Measurements from ENCODE around the gene PIK3R5.

PIK3R5 gene

GRCh38 chr17:8912084-8912981, 53.2 kb downstream of the PIK3R5 start:
- no peak overlapping the region for H2AFZ ChIP-seq (ENCODE audit: low read depth, low read length, severe bottlenecking)
- H3K79me2 ChIP-seq (ENCODE audit: insufficient read depth, low read length), result no peaks in the 10 kb centered on the region
- H3K4me2 ChIP-seq (ENCODE audit: low read depth, low read length, poor library complexity, severe bottlenecking), result no peak overlapping the region
- H4K20me1 ChIP-seq (ENCODE audit: low read depth, low read length), result no peaks in the 10 kb centered on the region
- no peak overlapping the region for H3K9ac ChIP-seq (ENCODE audit: low read length)
- H3K27me3 ChIP-seq (ENCODE audit: low read length), result no peaks in the 10 kb centered on the region
- H3K9me2 ChIP-seq (replicated peaks; ENCODE audit: insufficient read depth, low read length), result no peaks in the 10 kb centered on the region
- H3K4me3 ChIP-seq (ENCODE audit: insufficient read depth, low read length, poor library complexity, severe bottlenecking), result no peak overlapping the region
- H3F3A ChIP-seq (ENCODE audit: insufficient read depth), result no peaks in the 10 kb centered on the region
- no peaks in the 10 kb centered on the region for H3K9me3 ChIP-seq (ENCODE audit: insufficient read depth, low read length)
- no peaks in the 10 kb centered on the region for H3K36me3 ChIP-seq (ENCODE audit: low read length)
- TF ChIP-seq CTCF (IDR thresholded peaks at IDR 0.05; ENCODE audit: insufficient read depth, low read length, poor library complexity, severe bottlenecking), result no peak
- TF ChIP-seq EZH2phosphoT487 (conservative IDR thresholded peaks at IDR 0.05; ENCODE audit: low read length), result no peak
- H3K27ac ChIP-seq (ENCODE audit: low read depth, low read length), result no peak overlapping the region

- Histone ChIP-seq H3K27me3 (ENCODE audit: low read length) (no peaks in the 10 kb centered on the region), H3F3A (ENCODE audit: insufficient read depth) (no peaks in the 10 kb centered on the region), H3K4me3 (ENCODE audit: insufficient read depth, low read length, poor library complexity, severe bottlenecking) (no peak overlapping the region), H3K9me3 (ENCODE audit: insufficient read depth, low read length) (no peaks in the 10 kb centered on the region), H4K20me1 (ENCODE audit: low read depth, low read length) (no peaks in the 10 kb centered on the region), H3K9me2 (replicated peaks; ENCODE audit: insufficient read depth, low read length) (no peaks in the 10 kb centered on the region), H3K36me3 (ENCODE audit: low read length) (no peaks in the 10 kb centered on the region), H3K79me2 (ENCODE audit: insufficient read depth, low read length) (no peaks in the 10 kb centered on the region), H3K27ac (ENCODE audit: low read depth, low read length) (no peak overlapping the region), H3K9ac (ENCODE audit: low read length) (no peak overlapping the region), H3K4me2 (ENCODE audit: low read depth, low read length, poor library complexity, severe bottlenecking) (no peak overlapping the region), H2AFZ (ENCODE audit: low read depth, low read length, severe bottlenecking) (no peak overlapping the region)
- TF ChIP-seq CTCF (IDR thresholded peaks at IDR 0.05; ENCODE audit: insufficient read depth, low read length, poor library complexity, severe bottlenecking) (no peak), EZH2phosphoT487 (conservative IDR thresholded peaks at IDR 0.05; ENCODE audit: low read length) (no peak)
Measured at GRCh38 chr17:8910969-8911604, 54.4 kb downstream of the PIK3R5 start.

- Histone ChIP-seq H3K9me2 (replicated peaks; ENCODE audit: insufficient read depth, low read length) (no peaks in the 10 kb centered on the region), H3K9me3 (ENCODE audit: insufficient read depth, low read length) (no peaks in the 10 kb centered on the region), H3K9ac (ENCODE audit: low read length) (no peak overlapping the region), H3K36me3 (ENCODE audit: low read length) (no peaks in the 10 kb centered on the region), H2AFZ (ENCODE audit: low read depth, low read length, severe bottlenecking) (no peak overlapping the region), H3K79me2 (ENCODE audit: insufficient read depth, low read length) (no peaks in the 10 kb centered on the region), H4K20me1 (ENCODE audit: low read depth, low read length) (no peaks in the 10 kb centered on the region), H3F3A (ENCODE audit: insufficient read depth) (no peaks in the 10 kb centered on the region), H3K4me3 (ENCODE audit: insufficient read depth, low read length, poor library complexity, severe bottlenecking) (no peak overlapping the region), H3K27me3 (ENCODE audit: low read length) (no peaks in the 10 kb centered on the region), H3K27ac (ENCODE audit: low read depth, low read length) (no peak overlapping the region), H3K4me2 (ENCODE audit: low read depth, low read length, poor library complexity, severe bottlenecking) (no peak overlapping the region)
- TF ChIP-seq EZH2phosphoT487 (conservative IDR thresholded peaks at IDR 0.05; ENCODE audit: low read length) (no peak), CTCF (IDR thresholded peaks at IDR 0.05; ENCODE audit: insufficient read depth, low read length, poor library complexity, severe bottlenecking) (no peak)
Measured at GRCh38 chr17:8909586-8910270, 55.8 kb downstream of the PIK3R5 start.

Measured in SU-DHL-6 (cell line).